HG02884 (cell line): ENCODE measurements around the gene COX19.

ENCODE experiments used
- ATAC-seq: cut with Tn5 transposase; IDR thresholded peaks from one replicate; pipeline ENCODE4 v1.9.1; 2021; ENCODE audit warnings: mild to moderate bottlenecking, moderate library complexity; ENCODE audit not compliant: unreplicated experiment

The COX19 gene

GRCh38 chr7:979151-979550 is 3.8 kb upstream of the COX19 start:
- no peak for ATAC-seq

- ATAC-seq, result no peak
Observed at GRCh38 chr7:978416-979091, 3.2 kb upstream of the COX19 start.

- ATAC-seq, result no peak
Observed at GRCh38 chr7:978049-978346, 2.6 kb upstream of the COX19 start.

- ATAC-seq, result no peak
Observed at GRCh38 chr7:977326-978048, 2.1 kb upstream of the COX19 start.

GRCh38 chr7:976901-977325 is 1.6 kb upstream of the COX19 start:
- ATAC-seq, result no peak

- no peak for ATAC-seq
Observed at GRCh38 chr7:975702-976473, 539 bp upstream of the COX19 start.

GRCh38 chr7:974172-974571 is 1.2 kb downstream of the COX19 start:
- no peak for ATAC-seq

GRCh38 chr7:973312-973711 is 2.0 kb downstream of the COX19 start:
- no peak for ATAC-seq

GRCh38 chr7:972676-973309 is 2.6 kb downstream of the COX19 start:
- no peak for ATAC-seq

GRCh38 chr7:972110-972509 is 3.2 kb downstream of the COX19 start:
- ATAC-seq, result no peak

GRCh38 chr7:970744-971143 is 4.6 kb downstream of the COX19 start:
- no peak for ATAC-seq

- ATAC-seq, result no peak
Observed at GRCh38 chr7:969403-969802, 5.9 kb downstream of the COX19 start.

GRCh38 chr7:968205-969105 is 6.9 kb downstream of the COX19 start:
- no peak for ATAC-seq

GRCh38 chr7:967361-968082 is 7.8 kb downstream of the COX19 start:
- ATAC-seq, result no peak

GRCh38 chr7:966291-967069 is 8.9 kb downstream of the COX19 start:
- ATAC-seq, result no peak

GRCh38 chr7:964401-965231 is 10.7 kb downstream of the COX19 start:
- ATAC-seq, result no peak

GRCh38 chr7:963236-964078 is 11.9 kb downstream of the COX19 start:
- ATAC-seq, result no peak
